ENCODE data around the gene USP17L11.
"Not testable (repeated sequence)": the region's sequence is repeated elsewhere in the genome, so short reads cannot be mapped to it uniquely, and the experiment has no call there.

DNA sequence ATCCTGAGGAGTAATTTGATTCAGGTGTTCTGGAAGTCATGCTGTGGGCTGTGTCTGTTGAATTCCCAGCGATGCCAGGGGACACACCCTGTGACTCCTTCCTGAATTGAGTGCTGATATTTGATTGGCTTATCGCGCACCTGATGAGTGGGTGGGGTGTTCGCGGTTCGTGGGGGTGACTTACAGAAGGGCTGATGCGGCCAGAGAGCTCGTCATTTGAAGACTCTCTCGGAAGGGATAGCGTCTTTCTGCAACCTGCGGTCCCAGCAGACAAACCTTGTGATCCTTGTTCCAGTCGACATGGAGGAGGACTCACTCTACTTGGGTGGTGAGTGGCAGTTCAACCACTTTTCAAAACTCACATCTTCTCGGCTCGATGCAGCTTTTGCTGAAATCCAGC lies 9.4 kb downstream of the USP17L11 start, which contains the start of gene USP17L13:
- not testable (repeated sequence) for TF ChIP-seq POLR2A (IDR thresholded peaks at IDR 0.05)
- TF ChIP-seq, protein P1, sequence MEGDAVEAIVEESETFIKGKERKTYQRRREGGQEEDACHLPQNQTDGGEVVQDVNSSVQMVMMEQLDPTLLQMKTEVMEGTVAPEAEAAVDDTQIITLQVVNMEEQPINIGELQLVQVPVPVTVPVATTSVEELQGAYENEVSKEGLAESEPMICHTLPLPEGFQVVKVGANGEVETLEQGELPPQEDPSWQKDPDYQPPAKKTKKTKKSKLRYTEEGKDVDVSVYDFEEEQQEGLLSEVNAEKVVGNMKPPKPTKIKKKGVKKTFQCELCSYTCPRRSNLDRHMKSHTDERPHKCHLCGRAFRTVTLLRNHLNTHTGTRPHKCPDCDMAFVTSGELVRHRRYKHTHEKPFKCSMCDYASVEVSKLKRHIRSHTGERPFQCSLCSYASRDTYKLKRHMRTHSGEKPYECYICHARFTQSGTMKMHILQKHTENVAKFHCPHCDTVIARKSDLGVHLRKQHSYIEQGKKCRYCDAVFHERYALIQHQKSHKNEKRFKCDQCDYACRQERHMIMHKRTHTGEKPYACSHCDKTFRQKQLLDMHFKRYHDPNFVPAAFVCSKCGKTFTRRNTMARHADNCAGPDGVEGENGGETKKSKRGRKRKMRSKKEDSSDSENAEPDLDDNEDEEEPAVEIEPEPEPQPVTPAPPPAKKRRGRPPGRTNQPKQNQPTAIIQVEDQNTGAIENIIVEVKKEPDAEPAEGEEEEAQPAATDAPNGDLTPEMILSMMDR (IDR thresholded peaks at IDR 0.05), result not testable (repeated sequence)

All from esophagus squamous epithelium (tissue), 4 donors.